Right lobe of liver (tissue), 6 donors: Measurements from ENCODE around the gene FLT1. TPM values are rescaled to one million over a fixed set of nuclear protein-coding genes. Genes with fewer than 3 reads are reported as not detected.
A peak's percentile ranks its signal among the peaks of the same experiment; 100 is the strongest.

Experiments
- ATAC-seq, 4 donors: fragments of 200-7000 bp; cut with Tn5 transposase; one replicate each; pipeline ENCODE4 v1.9.1; 2020; ENCODE audit warnings: mild to moderate bottlenecking in 4 of 4, moderate library complexity in 4 of 4
- DNase-seq, 3 donors: peaks; one replicate each; pipeline ENCODE4 v3.0.0-alpha.2; 2020
- H3K27ac ChIP-seq, 3 donors: fragments of 200-600 bp; one replicate each; pipeline ENCODE4 v1.8.0; 2022
- H3K27me3 ChIP-seq, 2 donors: fragments of 200-600 bp; one replicate each; pipeline ENCODE4 v1.8.0; 2022
- H3K36me3 ChIP-seq, 4 donors: fragments of 200-600 bp; sonication (generic) in 1 of 4; one replicate each; pipeline versions ENCODE4 v1.5.1 to v1.8.0; 2017 to 2022; ENCODE audit warnings: control low read depth in 1 of 4
- H3K4me1 ChIP-seq, 4 donors: fragments of 200-600 bp; sonication (generic) in 1 of 4; one replicate each; pipeline versions ENCODE4 v1.5.1 to v1.8.0; 2017 to 2022; ENCODE audit warnings: control low read depth in 1 of 4
- H3K4me3 ChIP-seq, 3 donors: fragments of 200-600 bp; one replicate each; pipeline ENCODE4 v1.8.0; 2022
- H3K9me3 ChIP-seq, 4 donors: fragments of 200-600 bp; sonication (generic) in 1 of 4; one replicate each; pipeline versions ENCODE4 v1.5.1 to v1.8.0; 2017 to 2022; ENCODE audit warnings: control low read depth in 1 of 4
- CTCF ChIP-seq, 4 donors: fragments of 200-600 bp in 3 of 4; fragments of 450-650 bp in 1 of 4; IDR thresholded peaks; one replicate each; pipeline versions ENCODE4 v1.5.1 to v1.8.0; 2016 to 2022; ENCODE audit warnings: antibody characterized with exemption in 4 of 4, mild to moderate bottlenecking in 2 of 4
- POLR2A ChIP-seq: fragments of 450-650 bp; IDR thresholded peaks from one replicate; pipeline ENCODE4 v1.6.1; 2017; ENCODE audit warnings: antibody characterized with exemption, mild to moderate bottlenecking
- WGBS: methylation state at CpG from one replicate; pipeline ENCODE4 v1.1.6; 2018; ENCODE audit warnings: low coverage, low lambda C conversion rate; ENCODE audit not compliant: insufficient coverage; ENCODE audit errors: missing lambda C conversion rate; 5-methylcytosine and 5-hydroxymethylcytosine counted together
- intact Hi-C, 2 donors: fragments of 100-400 bp; cut with DNase I; formaldehyde crosslinking; loops; one replicate each; pipeline versions ENCODE4 v1.11.2 to v1.14.1; 2022
- total RNA-seq, 6 experiments: library from RNA; depleted of rRNA in 2 of 6; stranded (reverse); fragments of >200 nt in 2 of 6; fragmentation: NEBNext Ultra II Directional in 3 of 6; extraction: Animal tissue kit (Norgen Biotek cat#: 25700) in 3 of 6; gene quantifications; one replicate each; pipeline versions ENCODE4 v1.1.0 to v1.2.4, GENCODE V29; 2016 to 2023
- donor health status: DM: no; HTN: yes; CAD: no.
- donor health status: DM: no; HTN: no; CAD: no.
- donor health status: DM: no; HTN: no; CAD: no.
- donor health status: DM: no; HTN: yes; CAD: no.
- donor health status: DM: no; HTN: yes; CAD: no.

Gene FLT1
- total RNA-seq, 6 experiments from 2014 or later, result 10.6 to 66.4 (median 20.5) TPM

- Histone ChIP-seq H3K27me3 (peaks cover 22 to 30% of the 10 kb centered on the region in 2 donors), H3K36me3 (no peaks in the 10 kb centered on the region), H3K4me3 (peak overlapping the region; percentile 40 to 54 (median 44)), H3K9me3 (no peaks in the 10 kb centered on the region), H3K27ac (peak overlapping the region in 1 of 3 donors; percentile 14), H3K4me1 (peaks cover 0 to 17% (median 0%) of the 10 kb centered on the region in 4 donors)
- TF ChIP-seq POLR2A, result no peak
- no peak for TF ChIP-seq CTCF (IDR thresholded peaks at IDR 0.05)
- DNase-seq (no peak), ATAC-seq (no peak)
- WGBS, result 31% methylated on average over 10 of the region's 10 CpGs
- intact Hi-C loops, result no loop called here
Observed at GRCh38 chr13:28492569-28493367, 2.2 kb downstream of the FLT1 start.

- Histone ChIP-seq H3K36me3 (no peaks in the 10 kb centered on the region), H3K27me3 (peaks cover 14 to 30% of the 10 kb centered on the region in 2 donors), H3K27ac (no peak overlapping the region), H3K4me3 (no peak overlapping the region), H3K4me1 (peaks cover 0 to 15% (median 0%) of the 10 kb centered on the region in 4 donors), H3K9me3 (no peaks in the 10 kb centered on the region)
- WGBS, result 39% methylated on average over 6 of the region's 6 CpGs
- no peak for DNase-seq
- peak in 2 of 4 donors; percentile 15 to 16 for ATAC-seq
- intact Hi-C loops, result no loop called here
- TF ChIP-seq CTCF (IDR thresholded peaks at IDR 0.05) (no peak), POLR2A (no peak)
Observed at GRCh38 chr13:28490061-28490460, 4.9 kb downstream of the FLT1 start.

DNA sequence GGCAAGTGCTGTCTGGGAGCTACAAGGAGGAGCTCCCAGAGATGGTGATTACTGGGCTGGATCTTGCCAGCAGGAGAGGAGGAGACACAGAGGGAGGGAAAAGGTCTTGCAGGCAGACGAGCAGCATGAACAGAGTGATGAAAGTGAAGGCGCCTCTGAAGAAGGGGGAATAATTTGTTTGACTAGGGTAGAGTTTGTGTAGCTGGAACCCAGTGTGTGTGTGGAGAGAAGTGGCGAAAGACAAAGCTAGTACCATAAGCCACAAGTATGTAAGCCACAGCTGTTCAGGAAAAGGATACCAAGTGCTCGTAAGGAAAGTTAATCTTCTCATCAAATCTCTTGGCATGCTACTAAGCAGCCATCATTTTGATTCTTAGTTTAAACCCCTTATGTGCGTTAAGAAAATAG is 5.4 kb downstream of the FLT1 start:
- Histone ChIP-seq H3K27ac (no peak overlapping the region), H3K27me3 (peaks cover 14 to 30% of the 10 kb centered on the region in 2 donors), H3K36me3 (no peaks in the 10 kb centered on the region), H3K9me3 (no peaks in the 10 kb centered on the region), H3K4me1 (peaks cover 0 to 10% (median 0%) of the 10 kb centered on the region in 4 donors), H3K4me3 (no peak overlapping the region)
- ATAC-seq (no peak), DNase-seq (no peak)
- 31% methylated on average over 5 of the region's 5 CpGs for WGBS
- intact Hi-C loops, result no loop called here
- no peak for TF ChIP-seq POLR2A

- intact Hi-C loops, result no loop called here
- no peaks in the 10 kb centered on the region for H3K4me1 ChIP-seq
- H3K27me3 ChIP-seq, result peaks cover 4 to 20% of the 10 kb centered on the region in 2 donors
- DNase-seq (no peak), ATAC-seq (no peak)
- WGBS, result 48% methylated on average over 7 of the region's 9 CpGs
- no peak overlapping the region for H3K4me3 ChIP-seq
- H3K36me3 ChIP-seq, result no peaks in the 10 kb centered on the region
- no peak overlapping the region for H3K27ac ChIP-seq
- H3K9me3 ChIP-seq, result no peaks in the 10 kb centered on the region
- no peak for TF ChIP-seq POLR2A
- TF ChIP-seq CTCF (IDR thresholded peaks at IDR 0.05), result no peak
Observed at GRCh38 chr13:28488376-28489005, 6.4 kb downstream of the FLT1 start.

DNA sequence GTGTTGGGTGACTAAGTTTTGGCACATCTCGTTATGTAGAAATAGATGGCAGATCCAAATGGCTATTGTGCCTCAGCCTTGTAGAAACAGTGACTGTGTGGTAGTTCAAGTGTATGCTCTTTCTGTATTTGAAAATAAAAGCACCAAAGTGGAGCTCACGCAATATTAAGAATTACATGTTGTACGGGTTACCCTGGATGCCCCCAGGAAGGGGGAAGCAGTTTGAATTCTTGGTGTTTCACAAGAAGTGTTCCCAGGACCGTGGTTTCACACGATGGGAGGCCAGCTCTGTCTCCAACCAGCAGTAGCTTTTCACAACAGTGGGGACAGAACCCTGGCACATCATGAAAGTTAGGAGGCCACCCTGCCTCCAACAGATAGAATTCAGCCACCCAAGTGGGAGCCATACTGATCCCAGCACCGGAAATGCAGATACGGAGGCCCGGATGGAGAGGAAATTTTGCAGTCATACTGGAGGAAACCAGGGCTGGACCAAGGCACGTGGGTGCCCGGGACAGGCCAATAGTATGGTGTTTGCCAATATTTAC is 8.9 kb downstream of the FLT1 start:
- Histone ChIP-seq H3K4me3 (no peak overlapping the region), H3K27ac (no peak overlapping the region), H3K4me1 (no peaks in the 10 kb centered on the region), H3K36me3 (no peaks in the 10 kb centered on the region), H3K27me3 (peaks cover 0 to 5% of the 10 kb centered on the region in 2 donors), H3K9me3 (no peaks in the 10 kb centered on the region)
- ATAC-seq (peak in 1 of 4 donors; percentile 3), DNase-seq (no peak)
- 60% methylated on average over 8 of the region's 10 CpGs for WGBS
- TF ChIP-seq POLR2A (no peak), CTCF (IDR thresholded peaks at IDR 0.05) (no peak)
- intact Hi-C loops, result no loop called here
